ENCODE results near the gene VKORC1. TPM values are rescaled to one million over a fixed set of nuclear protein-coding genes. Genes with fewer than 3 reads are reported as not detected.

VKORC1 gene
- total RNA-seq, 1 experiment from 2014 or later = 83.8 TPM

DNA sequence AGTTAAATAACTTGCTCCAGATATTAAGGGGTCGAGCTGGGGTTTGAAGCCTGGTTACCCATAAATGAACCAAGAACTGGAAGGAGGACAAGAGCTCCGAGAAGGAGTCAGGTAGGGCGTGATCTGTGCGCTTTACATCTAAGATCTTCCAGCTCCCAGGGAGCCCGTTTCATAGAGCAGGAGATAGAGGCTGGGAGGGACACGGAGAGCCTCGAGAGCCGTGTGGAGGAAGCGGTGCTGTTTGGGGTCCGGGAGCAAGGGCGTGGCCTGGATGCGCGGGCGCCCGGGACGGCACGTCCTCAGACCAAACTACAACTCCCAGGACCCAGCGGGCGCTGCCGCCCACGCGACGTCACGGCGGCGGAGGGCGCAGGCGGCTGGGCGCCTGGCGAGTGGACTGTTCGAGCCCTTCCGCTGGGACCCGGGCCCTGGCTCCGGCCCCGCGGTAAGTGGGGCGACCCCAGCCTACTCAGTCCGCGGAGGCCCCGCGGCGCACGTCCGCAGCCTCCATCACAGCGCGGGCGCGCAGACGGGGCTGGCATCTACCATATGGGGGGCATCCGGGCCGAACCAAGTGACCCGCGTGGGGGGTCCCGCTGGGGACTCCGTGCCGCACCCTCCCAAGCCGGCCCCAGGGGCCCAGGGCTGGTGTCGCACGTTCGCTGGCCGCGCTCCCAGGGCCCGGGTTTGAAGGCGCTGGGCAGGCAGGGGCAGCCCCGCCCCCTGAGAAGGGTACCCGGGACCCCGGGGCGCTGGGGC lies 13.6 kb upstream of the VKORC1 start, which contains the start of gene BCKDK:
Gene BCKDK, plus strand, starts transcription at position 352 of the 759 bp plus-strand sequence. CDS start 838 bp downstream, outside the sequence.
- Histone ChIP-seq H3K4me1 (ENCODE audit: control insufficient read depth in 1 of 2, insufficient read depth in 2 of 2, low read length in 2 of 2) (peaks cover 10 to 26% of the 10 kb centered on the region in 2 experiments; a peak in 3 of 4 replicates), H2AFZ (ENCODE audit: low read depth, low read length, poor library complexity, severe bottlenecking) (peak within 1 kb of the TSS; percentile 58), H3K9ac (ENCODE audit: low read length) (peak within 1 kb of the TSS; percentile 90), H3K9me2 (ENCODE audit: insufficient read depth) (no peaks in the 10 kb centered on the region), H3K9me3 (ENCODE audit: control insufficient read depth in 1 of 2, insufficient read depth in 1 of 2, low read depth in 1 of 2, low read length in 2 of 2) (no peaks in the 10 kb centered on the region), H3K79me2 (ENCODE audit: insufficient read depth, low read length) (peaks cover 16% of the 10 kb centered on the region), H3K27me3 (ENCODE audit: insufficient read depth, low read length) (no peaks in the 10 kb centered on the region), H4K20me1 (ENCODE audit: insufficient read depth) (no peaks in the 10 kb centered on the region), H3K4me2 (ENCODE audit: low read length) (peak within 1 kb of the TSS; percentile 83), H3K4me3 (replicated peaks in 1 of 2; ENCODE audit: low read depth in 1 of 2, low read length in 2 of 2) (peak within 1 kb of the TSS; percentile 83 to 98), H3K27ac (ENCODE audit: low read depth, low read length) (peak within 1 kb of the TSS; percentile 89), H3K36me3 (ENCODE audit: control insufficient read depth in 1 of 2, insufficient read depth in 2 of 2, low read length in 2 of 2) (peaks cover 14 to 38% of the 10 kb centered on the region in 2 experiments)
- CTCF ChIA-PET = no interaction called here
- intact Hi-C loops (cut with micrococcal nuclease) = loop anchor here (5.0 kb wide), 1 partner anchor 334 kb away; the partner anchor contains the start of gene ZNF843
- ATAC-seq = peak; percentile 91
- POLR2A ChIA-PET = no interaction called here
- RAD21 ChIA-PET (ENCODE audit: low non-redundant PET in 1 of 2, low total read pairs in 2 of 2, uncharacterized antibody in 2 of 2, unreplicated experiment in 2 of 2) = no interaction called here
- peak; percentile 42 for DNase-seq (ENCODE audit: low read depth, low spot score)
- no TSS peak for BruUV-seq (replicated peaks)
- TF ChIP-seq ZNF274 (IDR thresholded peaks at IDR 0.05; ENCODE audit: low read depth, low read length) = no peak
- TF ChIP-seq SRF (IDR thresholded peaks at IDR 0.05; ENCODE audit: low read depth) = no peak
- TF ChIP-seq POLR2A (IDR thresholded peaks at IDR 0.05; ENCODE audit: borderline replicate concordance, extremely low read depth, insufficient read depth, insufficient read length) = peak; percentile 44
- TF ChIP-seq JUND (IDR thresholded peaks at IDR 0.05) = no peak
- peak; percentile 85 for TF ChIP-seq POLR2AphosphoS5 (IDR thresholded peaks at IDR 0.05; ENCODE audit: low read depth, low read length)
- no peak for TF ChIP-seq CBX3 (IDR thresholded peaks at IDR 0.05; ENCODE audit: low read depth)
- TF ChIP-seq, protein P1, sequence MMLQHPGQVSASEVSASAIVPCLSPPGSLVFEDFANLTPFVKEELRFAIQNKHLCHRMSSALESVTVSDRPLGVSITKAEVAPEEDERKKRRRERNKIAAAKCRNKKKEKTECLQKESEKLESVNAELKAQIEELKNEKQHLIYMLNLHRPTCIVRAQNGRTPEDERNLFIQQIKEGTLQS (IDR thresholded peaks at IDR 0.05) = no peak
- no peak for TF ChIP-seq REST (IDR thresholded peaks at IDR 0.05; ENCODE audit: low read depth)
- TF ChIP-seq FOSL1 (IDR thresholded peaks at IDR 0.05; ENCODE audit: low read depth) = no peak
- no peak for TF ChIP-seq EZH2 (IDR thresholded peaks at IDR 0.05)
- TF ChIP-seq, protein P2, sequence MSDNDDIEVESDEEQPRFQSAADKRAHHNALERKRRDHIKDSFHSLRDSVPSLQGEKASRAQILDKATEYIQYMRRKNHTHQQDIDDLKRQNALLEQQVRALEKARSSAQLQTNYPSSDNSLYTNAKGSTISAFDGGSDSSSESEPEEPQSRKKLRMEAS (IDR thresholded peaks at IDR 0.05) = peak; percentile 75
- TF ChIP-seq RAD21 (IDR thresholded peaks at IDR 0.05; ENCODE audit: low read depth) = no peak
- no peak for TF ChIP-seq TCF7L2 (IDR thresholded peaks at IDR 0.05; ENCODE audit: borderline replicate concordance, extremely low read depth, insufficient read depth, insufficient read length)
- peak; percentile 73 for TF ChIP-seq SP1 (IDR thresholded peaks at IDR 0.05; ENCODE audit: low read depth)
- peak; percentile 78 for TF ChIP-seq YY1 (IDR thresholded peaks at IDR 0.05; ENCODE audit: extremely low read depth, insufficient replicate concordance, low read depth, low read length)
- TF ChIP-seq, protein P3, sequence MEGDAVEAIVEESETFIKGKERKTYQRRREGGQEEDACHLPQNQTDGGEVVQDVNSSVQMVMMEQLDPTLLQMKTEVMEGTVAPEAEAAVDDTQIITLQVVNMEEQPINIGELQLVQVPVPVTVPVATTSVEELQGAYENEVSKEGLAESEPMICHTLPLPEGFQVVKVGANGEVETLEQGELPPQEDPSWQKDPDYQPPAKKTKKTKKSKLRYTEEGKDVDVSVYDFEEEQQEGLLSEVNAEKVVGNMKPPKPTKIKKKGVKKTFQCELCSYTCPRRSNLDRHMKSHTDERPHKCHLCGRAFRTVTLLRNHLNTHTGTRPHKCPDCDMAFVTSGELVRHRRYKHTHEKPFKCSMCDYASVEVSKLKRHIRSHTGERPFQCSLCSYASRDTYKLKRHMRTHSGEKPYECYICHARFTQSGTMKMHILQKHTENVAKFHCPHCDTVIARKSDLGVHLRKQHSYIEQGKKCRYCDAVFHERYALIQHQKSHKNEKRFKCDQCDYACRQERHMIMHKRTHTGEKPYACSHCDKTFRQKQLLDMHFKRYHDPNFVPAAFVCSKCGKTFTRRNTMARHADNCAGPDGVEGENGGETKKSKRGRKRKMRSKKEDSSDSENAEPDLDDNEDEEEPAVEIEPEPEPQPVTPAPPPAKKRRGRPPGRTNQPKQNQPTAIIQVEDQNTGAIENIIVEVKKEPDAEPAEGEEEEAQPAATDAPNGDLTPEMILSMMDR (IDR thresholded peaks at IDR 0.05 in 2 of 3, conservative IDR thresholded peaks at IDR 0.05 in 1 of 3; ENCODE audit: borderline replicate concordance in 1 of 3, insufficient read depth in 1 of 3, low read depth in 2 of 3, low read length in 2 of 3) = no peak
- no peak for TF ChIP-seq CEBPB (IDR thresholded peaks at IDR 0.05; ENCODE audit: low read depth)
- TF ChIP-seq SIN3A (IDR thresholded peaks at IDR 0.05; ENCODE audit: low read depth) = no peak; the same call in 1 of the 2 replicates
- TF ChIP-seq ZFX (IDR thresholded peaks at IDR 0.05) = peak; percentile 75; the same call in 1 of the 2 replicates

Data from HCT116 (cell line).